OCI-LY3 (cell line): ENCODE measurements around the gene MAGI2.
"Not testable (repeated sequence)": the region's sequence is repeated elsewhere in the genome, so short reads cannot be mapped to it uniquely, and the experiment has no call there.

Source experiments
- H2AFZ ChIP-seq: fragments of 200-600, 300-600 bp; shearing (Covaris generic); 2 replicates; pipeline ENCODE4 v1.6.0; 2014; ENCODE audit warnings: antibody characterized with exemption, low read depth, low read length
- H3K27ac ChIP-seq: fragments of 200-600, 300-600 bp; sonication (generic); 2 replicates; pipeline ENCODE4 v1.5.1; 2014; ENCODE audit warnings: mild to moderate bottlenecking, low read length, moderate library complexity, mixed read lengths
- H3K27me3 ChIP-seq: fragments of 200-600, 300-600 bp; sonication (generic); 2 replicates; pipeline ENCODE4 v1.6.1; 2014; ENCODE audit warnings: low read depth, low read length, mixed read lengths
- H3K36me3 ChIP-seq: fragments of 200-600, 300-600 bp; sonication (generic); replicated peaks from 2 replicates; pipeline ENCODE3; 2014; ENCODE audit warnings: low read depth, low read length, mixed read lengths
- H3K4me1 ChIP-seq: fragments of 300-600, 200-600 bp; sonication (generic); 2 replicates; pipeline ENCODE4 v1.6.1; 2014; ENCODE audit warnings: low read length, mixed read lengths
- H3K4me2 ChIP-seq: fragments of 200-600, 300-600 bp; sonication (generic); 2 replicates; pipeline ENCODE4 v1.6.1; 2014; ENCODE audit warnings: low read length, mixed read lengths
- H3K4me3 ChIP-seq: fragments of 300-600, 200-600 bp; sonication (generic); 2 replicates; pipeline ENCODE4 v1.5.1; 2014; ENCODE audit warnings: antibody characterized with exemption, mild to moderate bottlenecking, low read length, moderate library complexity
- H3K79me2 ChIP-seq: fragments of 300-600, 200-600 bp; shearing (Covaris generic); 2 replicates; pipeline ENCODE4 v1.6.1; 2014; ENCODE audit warnings: mild to moderate bottlenecking, low read length, mixed read lengths
- H3K9ac ChIP-seq: fragments of 300-600, 200-600 bp; shearing (Covaris generic); 2 replicates; pipeline ENCODE4 v1.6.0; 2014; ENCODE audit warnings: mild to moderate bottlenecking, low read length, moderate library complexity
- H3K9me3 ChIP-seq: fragments of 200-600, 300-600 bp; shearing (Covaris generic); 2 replicates; pipeline ENCODE4 v1.6.1; 2014; ENCODE audit warnings: low read length, mixed read lengths; ENCODE audit not compliant: insufficient read depth
- H4K20me1 ChIP-seq: fragments of 200-600, 300-600 bp; sonication (generic); 2 replicates; pipeline ENCODE4 v1.6.1; 2016; ENCODE audit warnings: low read length, mixed read lengths; ENCODE audit not compliant: insufficient read depth
- CTCF ChIP-seq: fragments of 200-600, 300-600 bp; sonication (generic); IDR thresholded peaks from 2 replicates; pipeline ENCODE4 v1.5.1; 2014; ENCODE audit warnings: antibody characterized with exemption, low read length, low read depth
- EZH2phosphoT487 ChIP-seq: fragments of 200-600 bp; shearing (Covaris generic); IDR thresholded peaks from 2 replicates; pipeline ENCODE4 v1.6.1; 2018; ENCODE audit warnings: antibody characterized with exemption, mixed run types, low read depth

The MAGI2 gene

GRCh38 chr7:78301407-78301806, 1152.1 kb downstream of the MAGI2 start:
- TF ChIP-seq CTCF, result no peak
- TF ChIP-seq EZH2phosphoT487, result no peak
- no peaks in the 10 kb centered on the region for H3K4me1 ChIP-seq
- H3K9ac ChIP-seq, result no peak overlapping the region
- no peaks in the 10 kb centered on the region for H3K79me2 ChIP-seq
- H3K27ac ChIP-seq, result no peak overlapping the region
- no peak overlapping the region for H2AFZ ChIP-seq
- no peaks in the 10 kb centered on the region for H3K9me3 ChIP-seq
- H3K4me2 ChIP-seq, result no peak overlapping the region
- no peaks in the 10 kb centered on the region for H3K27me3 ChIP-seq
- H4K20me1 ChIP-seq, result no peaks in the 10 kb centered on the region
- no peaks in the 10 kb centered on the region for H3K36me3 ChIP-seq
- H3K4me3 ChIP-seq, result no peak overlapping the region

- Histone ChIP-seq H3K79me2 (no peaks in the 10 kb centered on the region), H3K27me3 (no peaks in the 10 kb centered on the region), H3K27ac (no peak overlapping the region), H4K20me1 (no peaks in the 10 kb centered on the region), H3K4me2 (no peak overlapping the region), H2AFZ (no peak overlapping the region), H3K9ac (no peak overlapping the region), H3K9me3 (no peaks in the 10 kb centered on the region), H3K4me1 (no peaks in the 10 kb centered on the region), H3K4me3 (no peak overlapping the region), H3K36me3 (no peaks in the 10 kb centered on the region)
- TF ChIP-seq EZH2phosphoT487 (no peak), CTCF (no peak)
Measured at GRCh38 chr7:78299088-78299487, 1154.4 kb downstream of the MAGI2 start.

- H4K20me1 ChIP-seq, result no peaks in the 10 kb centered on the region
- H3K4me3 ChIP-seq, result no peak overlapping the region
- H3K4me2 ChIP-seq, result no peak overlapping the region
- H3K27ac ChIP-seq, result no peak overlapping the region
- H3K27me3 ChIP-seq, result no peaks in the 10 kb centered on the region
- H3K9ac ChIP-seq, result no peak overlapping the region
- no peaks in the 10 kb centered on the region for H3K4me1 ChIP-seq
- H3K9me3 ChIP-seq, result no peaks in the 10 kb centered on the region
- H2AFZ ChIP-seq, result no peak overlapping the region
- no peaks in the 10 kb centered on the region for H3K79me2 ChIP-seq
- TF ChIP-seq CTCF (no peak), EZH2phosphoT487 (no peak)
- no peaks in the 10 kb centered on the region for H3K36me3 ChIP-seq
Measured at GRCh38 chr7:78296644-78297371, 1156.7 kb downstream of the MAGI2 start.

GRCh38 chr7:78296046-78296597, 1157.3 kb downstream of the MAGI2 start:
- Histone ChIP-seq H3K4me2 (no peak overlapping the region), H3K4me1 (no peaks in the 10 kb centered on the region), H3K79me2 (no peaks in the 10 kb centered on the region), H3K36me3 (no peaks in the 10 kb centered on the region), H4K20me1 (no peaks in the 10 kb centered on the region), H3K9ac (no peak overlapping the region), H3K27ac (no peak overlapping the region), H3K4me3 (no peak overlapping the region), H3K9me3 (no peaks in the 10 kb centered on the region), H3K27me3 (no peaks in the 10 kb centered on the region), H2AFZ (no peak overlapping the region)
- TF ChIP-seq EZH2phosphoT487, result no peak
- TF ChIP-seq CTCF, result no peak

GRCh38 chr7:78289471-78289870, 1164.0 kb downstream of the MAGI2 start:
- H3K4me3 ChIP-seq, H3K4me2 ChIP-seq, H3K27me3 ChIP-seq, H3K9ac ChIP-seq, H3K27ac ChIP-seq, H3K4me1 ChIP-seq, H3K36me3 ChIP-seq, H4K20me1 ChIP-seq, H2AFZ ChIP-seq, H3K79me2 ChIP-seq, H3K9me3 ChIP-seq: not testable (repeated sequence)
